NCI-H82 treated with DMSO at 0.1 percent for 48 hours (cell line): ENCODE data around the gene RPP14.
"Not testable (repeated sequence)": the region's sequence is repeated elsewhere in the genome, so short reads cannot be mapped to it uniquely, and the experiment has no call there.

ENCODE experiments used
- DNase-seq: peaks from one replicate; lab custom pipeline; 2025; ENCODE audit not compliant: unreplicated experiment; lab: John Stamatoyannopoulos, UW

Gene RPP14

GRCh38 chr3:58305882-58306711 is at the start of gene RPP14, which contains the start of gene HTD2:
RPP14 (plus strand) TSS chr3:58306245; CDS start chr3:58310330, 4,085 bp downstream.
HTD2 (plus strand) TSS chr3:58306520; CDS start chr3:58317614, 11,094 bp downstream.
- DNase-seq = peak; percentile 70

DNA sequence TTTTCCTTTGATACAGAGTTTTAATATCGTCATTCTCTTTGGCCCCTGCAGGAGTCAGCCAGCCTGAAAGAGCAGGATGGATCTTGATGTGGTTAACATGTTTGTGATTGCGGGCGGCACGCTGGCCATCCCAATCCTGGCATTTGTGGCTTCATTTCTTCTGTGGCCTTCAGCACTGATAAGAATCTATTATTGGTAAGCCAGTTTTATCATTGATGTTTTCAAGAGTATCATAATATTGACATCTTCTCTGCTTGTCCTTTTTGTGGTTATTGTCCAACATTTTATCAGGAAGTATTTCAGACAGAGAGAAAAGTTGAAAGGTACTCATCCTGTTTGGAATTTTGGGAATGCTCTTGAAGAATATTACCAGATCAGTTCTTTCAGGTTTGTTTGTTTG is 49.5 kb upstream of the RPP14 start:
- no peak for DNase-seq

GRCh38 chr3:58258392-58259055 is 47.5 kb upstream of the RPP14 start:
- DNase-seq = no peak

DNA sequence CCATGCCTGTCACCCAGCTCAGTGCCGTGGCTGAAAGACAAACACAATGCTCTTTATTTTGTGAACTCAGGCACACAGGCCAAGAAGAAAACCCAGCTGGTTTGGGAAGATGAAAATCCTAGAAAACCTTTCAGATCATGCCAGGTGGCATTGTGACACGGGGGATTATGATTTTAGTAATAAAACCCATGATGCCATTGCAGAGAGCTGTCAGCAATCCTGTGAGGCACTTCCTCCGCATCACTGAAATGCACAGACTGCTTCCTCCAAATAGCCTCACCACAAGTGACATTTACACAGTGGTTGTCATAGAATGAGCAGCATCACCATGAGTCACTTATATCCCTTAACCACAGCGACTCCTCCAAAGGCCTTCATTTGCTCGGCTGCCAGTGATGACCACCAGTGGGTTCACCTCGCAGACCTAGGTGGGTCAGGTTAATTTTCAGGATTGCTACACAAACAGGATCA is 45.7 kb upstream of the RPP14 start:
- no peak for DNase-seq

- DNase-seq = no peak
Observed at GRCh38 chr3:58260733-58261132, 45.3 kb upstream of the RPP14 start.

- DNase-seq = no peak
Observed at GRCh38 chr3:58261954-58262666, 43.9 kb upstream of the RPP14 start.

- DNase-seq = no peak
Observed at GRCh38 chr3:58266577-58266976, 39.5 kb upstream of the RPP14 start.

- not testable (repeated sequence) for DNase-seq
Observed at GRCh38 chr3:58267543-58267942, 38.5 kb upstream of the RPP14 start.

DNA sequence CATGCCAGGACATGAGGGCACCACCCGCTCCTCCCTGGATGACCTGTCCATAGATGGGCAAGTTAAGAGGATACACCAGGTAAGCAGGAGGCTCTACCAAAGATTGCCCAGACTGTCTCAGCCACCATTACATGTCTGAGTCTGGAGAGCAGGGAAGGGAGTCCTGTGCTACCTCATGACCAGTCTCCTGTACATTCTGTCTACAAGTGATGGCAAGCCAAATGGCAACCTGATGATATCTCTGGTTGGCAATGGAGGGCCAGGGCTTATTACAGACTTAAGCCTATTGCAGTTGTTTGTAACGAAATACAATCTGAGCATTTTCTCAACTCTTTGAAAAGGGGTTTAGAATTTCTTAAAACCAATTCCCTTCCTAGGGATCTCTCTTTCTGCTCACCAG is 36.7 kb upstream of the RPP14 start:
- DNase-seq = no peak

DNA sequence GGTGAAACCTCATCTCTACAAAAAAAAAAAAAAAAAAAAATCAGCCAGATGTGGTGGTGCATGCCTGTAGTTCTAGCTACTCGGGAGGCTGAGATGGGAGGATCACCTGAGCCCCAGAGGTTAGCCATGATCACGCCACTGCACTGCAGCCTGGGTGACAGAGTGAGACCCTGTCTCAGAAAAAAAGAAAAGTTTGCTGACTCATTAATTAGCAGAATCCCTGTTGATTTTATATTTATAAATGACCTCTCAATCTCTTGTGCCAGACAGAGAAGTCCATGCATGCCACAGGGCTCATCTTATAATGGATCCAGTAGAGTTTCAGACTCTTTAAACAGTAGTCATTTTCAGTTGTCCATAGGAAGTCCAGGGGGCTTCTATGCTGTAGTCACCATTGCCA is 35.6 kb upstream of the RPP14 start:
- DNase-seq = no peak

DNA sequence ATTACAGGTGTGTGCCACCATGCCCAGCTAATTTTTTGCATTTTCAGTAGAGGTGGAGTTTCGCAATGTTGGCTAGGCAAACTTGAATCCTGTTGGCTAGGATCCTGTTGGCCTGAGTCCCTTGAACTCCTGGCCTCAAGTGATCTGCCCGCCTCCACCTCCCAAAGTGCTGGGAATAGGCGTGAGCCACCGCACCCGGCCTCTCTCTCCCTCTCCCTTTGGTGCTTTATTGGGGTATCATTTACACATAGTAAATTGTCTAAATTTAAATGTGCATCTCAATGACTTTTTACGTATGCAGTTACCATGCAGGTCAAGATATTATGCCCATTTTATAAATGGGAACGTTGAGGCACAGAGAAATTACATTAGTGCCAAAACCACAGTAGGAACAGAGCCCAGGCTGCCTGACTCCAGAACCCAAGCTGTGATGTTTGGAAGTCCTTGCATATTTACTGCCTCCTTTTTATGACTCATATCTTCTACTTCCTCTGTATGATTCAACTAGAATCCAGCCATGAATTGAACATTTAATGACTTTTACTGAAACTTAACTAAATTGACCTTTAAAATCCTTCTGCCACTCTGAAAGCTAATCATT is 34.0 kb upstream of the RPP14 start:
- no peak for DNase-seq

- DNase-seq = no peak
Observed at GRCh38 chr3:58272891-58273290, 33.2 kb upstream of the RPP14 start.

DNA sequence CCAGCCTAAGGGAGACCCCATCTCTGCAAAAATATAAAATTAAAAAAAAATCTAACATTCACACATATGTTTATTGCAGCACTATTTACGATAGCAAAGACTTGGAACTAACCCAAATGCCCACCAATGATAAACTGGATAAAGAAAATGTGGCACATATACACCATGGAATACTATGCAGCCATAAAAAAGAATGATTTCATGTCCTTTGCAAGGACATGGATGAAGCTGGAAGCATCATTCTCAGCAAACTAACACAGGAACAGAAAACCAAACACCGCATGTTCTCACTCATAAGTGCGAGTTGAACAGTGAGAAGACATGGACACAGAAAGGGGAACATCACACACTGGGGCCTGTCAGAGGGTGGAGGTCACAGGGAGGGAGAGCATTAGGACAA is 32.7 kb upstream of the RPP14 start:
- not testable (repeated sequence) for DNase-seq

DNA sequence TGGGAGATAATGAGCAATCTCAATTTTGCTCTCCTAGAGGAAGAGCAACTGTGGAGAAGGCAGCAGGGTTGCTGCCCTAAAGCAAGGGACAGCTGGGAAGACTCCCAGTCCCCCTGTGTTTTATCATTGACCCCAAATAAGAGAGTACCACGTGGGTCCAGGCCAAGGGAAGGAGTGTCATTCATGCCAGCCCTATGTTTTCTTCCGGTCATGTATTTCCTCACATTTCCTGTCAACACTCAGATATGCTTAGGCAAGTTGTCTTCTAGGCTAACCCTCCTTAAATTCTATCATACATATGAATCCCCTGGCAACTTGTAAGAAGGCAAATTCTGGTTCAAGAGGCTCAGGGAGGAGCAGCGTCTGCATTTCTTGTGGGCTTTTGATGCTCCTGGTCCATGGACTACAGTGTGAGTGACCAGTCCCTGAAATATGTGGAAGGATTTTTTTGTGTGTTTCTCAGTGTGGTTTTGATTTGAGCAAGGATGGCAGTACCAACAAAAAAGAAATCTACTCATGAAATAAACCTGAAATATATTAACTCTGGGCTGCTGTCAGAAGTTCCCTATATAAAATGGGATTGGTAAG is 31.9 kb upstream of the RPP14 start:
- no peak for DNase-seq

GRCh38 chr3:58281069-58281468 is 25.0 kb upstream of the RPP14 start:
- DNase-seq = no peak

DNA sequence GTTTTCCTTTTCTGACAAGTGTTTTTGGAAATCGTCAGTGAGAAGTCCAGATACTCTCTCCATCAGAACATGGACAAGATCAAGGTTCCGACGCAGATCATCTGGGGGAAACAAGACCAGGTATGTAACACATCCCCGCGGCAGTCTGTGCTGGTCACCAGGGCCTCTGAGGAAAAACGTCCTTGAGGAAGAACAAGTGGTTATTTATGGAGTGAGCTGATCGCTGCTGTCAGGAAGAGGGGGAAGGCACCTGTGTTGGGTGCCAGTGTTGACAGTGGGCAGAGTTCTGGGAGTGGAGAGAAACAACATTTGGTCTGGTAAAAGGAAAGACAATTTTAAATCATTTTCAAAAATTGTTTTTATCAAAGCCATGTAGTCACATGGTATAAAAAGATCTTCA is 20.7 kb upstream of the RPP14 start:
- no peak for DNase-seq

DNA sequence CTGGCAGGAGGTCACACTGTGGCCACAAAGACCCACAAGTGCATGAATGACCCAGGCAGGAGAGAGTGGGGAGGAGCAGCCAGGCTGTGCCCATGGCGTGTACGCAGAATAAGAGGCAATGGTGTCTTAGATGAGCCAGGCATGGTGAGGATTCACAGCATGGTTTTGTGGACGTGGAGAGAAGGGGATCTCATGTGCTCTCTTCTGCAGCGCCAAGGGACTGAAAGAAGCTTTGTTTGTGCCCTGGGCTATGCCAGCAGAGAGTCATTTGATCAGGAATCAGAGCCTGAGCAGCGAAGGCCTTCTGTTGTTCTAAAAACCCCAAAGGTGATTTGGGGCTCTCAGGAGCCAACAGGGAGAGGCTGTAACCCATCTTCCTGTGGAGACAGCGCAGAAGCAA is 18.7 kb upstream of the RPP14 start:
- DNase-seq = no peak

DNA sequence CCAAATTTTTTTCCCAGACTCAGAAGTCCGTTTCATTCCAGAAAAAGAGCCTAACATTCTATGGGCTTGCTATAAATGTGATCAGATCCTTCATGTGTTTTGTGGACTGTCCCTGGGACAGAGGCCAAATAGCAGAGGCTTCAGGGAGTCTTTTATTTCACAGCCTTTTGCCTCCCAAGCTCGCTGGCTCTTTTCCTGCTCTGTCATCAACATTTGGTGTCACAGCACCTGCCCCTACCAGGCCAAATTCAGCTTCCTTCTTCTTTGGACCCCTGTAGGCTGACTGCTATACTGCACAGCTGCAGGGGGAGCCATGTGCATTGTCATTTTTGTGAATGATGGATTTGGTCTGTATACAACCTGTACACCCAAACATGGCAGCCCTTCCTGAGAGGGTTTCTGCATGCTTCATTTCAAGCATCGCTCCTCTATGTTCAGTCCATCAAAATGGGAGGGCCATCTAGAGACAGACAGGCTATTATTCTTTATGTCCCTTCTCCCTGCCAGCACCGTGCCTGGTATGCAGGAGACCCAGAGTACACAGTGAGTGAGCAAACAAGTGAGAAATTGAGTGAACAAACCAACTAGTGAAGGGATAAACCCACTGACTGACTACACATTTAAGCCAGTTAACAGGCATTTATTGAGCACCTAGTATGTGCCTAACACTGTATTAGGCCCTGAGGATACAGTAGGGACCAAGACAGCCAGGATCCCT is 17.9 kb upstream of the RPP14 start:
- no peak for DNase-seq

DNA sequence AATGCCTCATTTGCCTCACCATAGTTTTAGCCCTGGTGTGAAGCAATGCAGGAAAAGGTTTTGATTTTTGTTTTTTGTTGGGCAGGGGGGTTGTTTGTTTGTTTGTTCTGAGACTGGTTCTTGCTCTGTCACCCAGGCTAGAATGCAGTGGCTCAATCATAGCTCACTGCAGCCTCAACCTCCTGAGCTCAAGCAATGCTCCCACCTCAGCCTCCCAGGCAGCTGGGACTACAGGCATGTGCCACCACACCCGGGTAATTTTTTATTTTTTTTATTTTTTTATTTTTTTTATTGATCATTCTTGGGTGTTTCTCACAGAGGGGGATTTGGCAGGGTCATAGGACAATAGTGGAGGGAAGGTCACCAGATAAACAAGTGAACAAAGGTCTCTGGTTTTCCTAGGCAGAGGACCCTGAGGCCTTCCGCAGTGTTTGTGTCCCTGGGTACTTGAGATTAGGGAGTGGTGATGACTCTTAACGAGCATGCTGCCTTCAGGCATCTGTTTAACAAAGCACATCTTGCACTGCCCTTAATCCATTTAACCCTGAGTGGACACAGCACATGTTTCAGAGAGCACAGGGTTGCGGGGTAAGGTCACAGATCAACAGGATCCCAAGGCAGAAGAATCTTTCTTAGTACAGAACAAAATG is 17.0 kb upstream of the RPP14 start:
- DNase-seq = not testable (repeated sequence)

GRCh38 chr3:58290446-58290845 is 15.6 kb upstream of the RPP14 start:
- not testable (repeated sequence) for DNase-seq
